Hematopoietic multipotent progenitor cell treated with erythropoietin and hydrocortisone succinate and interleukin-3 and kit ligand, for 17 days (in vitro differentiated cells): ENCODE results near the gene SEH1L.
"Not testable (repeated sequence)": the region's sequence is repeated elsewhere in the genome, so short reads cannot be mapped to it uniquely, and the experiment has no call there.

Experiments
- DNase-seq: peaks from one replicate; pipeline ENCODE4 v3.0.0-alpha.2; 2015; ENCODE audit warnings: low spot score

SEH1L gene, protein sequence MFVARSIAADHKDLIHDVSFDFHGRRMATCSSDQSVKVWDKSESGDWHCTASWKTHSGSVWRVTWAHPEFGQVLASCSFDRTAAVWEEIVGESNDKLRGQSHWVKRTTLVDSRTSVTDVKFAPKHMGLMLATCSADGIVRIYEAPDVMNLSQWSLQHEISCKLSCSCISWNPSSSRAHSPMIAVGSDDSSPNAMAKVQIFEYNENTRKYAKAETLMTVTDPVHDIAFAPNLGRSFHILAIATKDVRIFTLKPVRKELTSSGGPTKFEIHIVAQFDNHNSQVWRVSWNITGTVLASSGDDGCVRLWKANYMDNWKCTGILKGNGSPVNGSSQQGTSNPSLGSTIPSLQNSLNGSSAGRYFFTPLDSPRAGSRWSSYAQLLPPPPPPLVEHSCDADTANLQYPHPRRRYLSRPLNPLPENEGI

DNA sequence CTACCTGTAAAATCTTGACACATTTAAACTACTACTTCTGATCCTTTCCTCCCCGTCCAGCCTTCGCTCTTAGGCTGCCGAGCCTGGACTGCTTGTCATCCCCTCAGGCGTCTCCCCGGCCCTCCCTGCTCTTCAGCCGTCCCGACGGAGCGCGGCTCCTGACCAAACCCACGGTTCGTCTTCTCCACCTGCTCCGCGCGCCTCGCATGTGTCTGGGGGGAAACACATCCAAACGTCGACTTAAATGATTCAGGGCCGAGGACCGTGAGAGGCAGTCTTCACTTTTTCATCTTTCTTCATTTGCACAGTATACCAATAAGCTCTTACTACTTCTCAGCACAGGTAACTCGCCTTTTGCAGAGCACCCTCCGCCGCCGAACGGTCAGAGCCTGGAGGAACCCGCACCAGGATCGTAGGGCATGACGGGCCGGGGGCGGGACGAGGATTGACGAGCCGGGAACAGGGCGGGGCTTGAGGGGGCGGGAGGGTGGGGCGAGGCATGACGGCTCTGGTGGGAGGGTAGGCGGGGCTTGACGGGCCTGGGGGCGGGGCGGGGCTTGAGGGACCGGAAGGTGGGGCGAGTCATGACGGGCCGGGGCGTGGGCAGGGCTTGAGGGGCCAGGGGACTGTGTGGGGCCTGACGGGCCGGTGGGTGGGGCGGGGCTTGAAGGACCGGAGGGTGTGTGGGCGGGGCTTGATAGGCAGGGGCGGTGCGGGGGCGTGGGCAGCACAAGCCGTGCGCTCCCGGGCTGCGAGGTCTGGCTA, at the start of gene SEH1L:
TSS of gene SEH1L (plus strand) at position 727 of the 765 bp plus-strand sequence. CDS start 111 bp downstream, outside the sequence.
- peak; percentile 95 for DNase-seq

DNA sequence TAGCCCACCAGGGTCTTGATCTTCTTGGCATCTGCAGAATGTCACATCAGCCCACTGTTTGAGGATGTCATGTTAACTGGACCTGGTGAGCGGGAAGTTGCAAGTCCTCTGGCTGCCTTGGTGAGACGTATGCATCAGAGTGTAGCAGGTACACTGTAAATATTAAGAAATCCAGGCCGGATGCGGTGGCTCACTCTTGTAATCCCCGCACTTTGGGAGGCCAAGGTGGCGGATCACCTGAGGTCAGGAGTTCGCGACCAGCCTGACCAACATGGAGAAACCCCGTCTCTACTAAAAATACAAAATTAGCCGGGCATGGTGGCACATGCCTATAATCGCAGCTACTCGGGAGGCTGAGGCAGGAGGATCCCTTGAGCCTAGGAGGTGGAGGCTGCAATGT, 46.6 kb upstream of the SEH1L start:
- not testable (repeated sequence) for DNase-seq

DNA sequence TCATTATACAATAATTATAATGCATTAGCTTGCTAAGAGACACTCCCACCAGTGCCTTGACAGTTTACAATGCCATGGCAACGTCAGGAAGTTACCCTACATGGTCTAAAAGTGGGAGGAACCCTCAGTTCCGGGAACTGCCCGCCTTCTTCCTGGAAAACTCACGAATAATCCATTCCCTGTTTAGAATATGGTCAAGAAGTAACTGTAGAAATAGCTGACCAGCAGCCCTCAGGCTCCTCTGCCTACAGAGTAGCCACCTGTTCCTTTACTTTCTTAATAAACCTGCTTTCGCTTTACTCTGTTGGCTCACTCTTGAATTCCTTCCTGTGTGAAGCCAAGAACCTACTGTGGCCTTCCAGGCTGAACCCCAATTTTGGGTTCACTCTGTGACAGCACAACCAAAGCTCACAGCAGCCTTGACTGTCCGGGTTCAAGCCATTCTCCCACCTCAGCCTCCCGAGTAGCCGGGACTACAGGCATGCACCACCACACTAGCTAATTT, 43.7 kb upstream of the SEH1L start:
- no peak for DNase-seq

DNA sequence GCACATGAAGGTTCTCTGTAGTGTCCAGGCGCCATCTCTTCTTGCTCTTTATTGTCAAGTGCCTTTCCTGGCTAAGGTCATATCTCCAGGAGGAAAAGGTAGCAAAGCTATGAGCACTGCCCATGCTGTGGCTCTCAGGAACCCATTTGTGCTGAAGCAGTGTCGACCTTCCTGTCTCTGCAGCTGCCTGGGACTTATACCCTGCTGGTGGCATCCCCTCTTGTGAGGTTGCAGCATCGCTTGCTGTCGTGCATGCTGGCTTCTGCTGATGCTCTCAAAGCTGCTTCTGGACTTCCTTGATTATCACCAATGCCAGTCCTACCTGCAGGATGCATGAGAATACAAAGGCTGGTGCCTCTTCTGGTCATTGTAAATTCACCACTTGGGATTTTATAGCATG, 41.7 kb upstream of the SEH1L start:
- no peak for DNase-seq

- DNase-seq, result no peak
Observed at GRCh38 chr18:12906773-12907172, 41.0 kb upstream of the SEH1L start.

- no peak for DNase-seq
Observed at GRCh38 chr18:12907258-12907925, 40.4 kb upstream of the SEH1L start.

GRCh38 chr18:12908706-12909105, 39.1 kb upstream of the SEH1L start:
- DNase-seq, result no peak

DNA sequence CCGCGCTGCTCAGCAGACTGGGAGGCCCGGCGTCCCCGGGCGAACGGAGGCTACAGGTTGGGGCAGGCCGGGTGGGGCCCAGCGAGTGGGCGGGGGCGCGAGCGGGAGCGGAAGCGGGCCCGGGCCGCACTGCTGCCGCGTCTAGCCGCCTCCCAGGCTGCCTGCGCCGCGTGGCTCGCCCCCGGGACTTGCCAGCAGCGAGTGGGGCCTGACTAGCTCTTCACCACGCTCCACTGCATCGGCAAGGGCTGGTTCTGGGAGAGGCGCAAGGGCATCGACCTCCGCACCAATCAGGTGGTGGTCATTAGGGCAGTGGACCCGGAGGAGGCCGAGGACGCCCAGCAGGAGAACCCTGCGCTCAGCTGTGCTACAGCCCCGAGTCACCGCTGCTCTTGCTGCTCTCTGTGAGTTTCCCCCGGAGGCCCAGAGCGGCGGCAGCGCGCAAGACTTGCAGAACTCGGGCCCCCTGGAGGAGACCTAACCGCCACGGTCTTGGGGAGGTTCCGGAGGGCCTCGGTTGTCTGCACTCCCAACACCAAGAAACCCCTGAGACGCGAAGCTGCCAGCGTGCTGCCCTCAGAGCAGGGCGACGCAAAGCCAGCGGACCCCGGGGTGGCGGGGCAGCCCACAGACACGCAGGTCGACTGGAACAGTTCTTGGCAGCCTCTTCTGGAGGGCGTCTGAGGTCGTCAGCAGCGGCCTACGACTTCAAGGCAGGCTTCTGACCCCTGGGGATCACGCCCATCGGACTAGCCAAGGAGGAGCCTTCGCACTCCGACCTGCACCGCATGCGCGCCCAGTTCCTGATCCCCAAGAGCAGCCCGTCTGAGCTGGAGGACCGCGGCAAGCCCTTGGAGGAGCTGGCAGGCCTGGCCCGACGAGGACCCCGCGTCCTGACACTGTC, 36.5 kb upstream of the SEH1L start:
- DNase-seq, result no peak

GRCh38 chr18:12911929-12912703, 35.7 kb upstream of the SEH1L start:
- no peak for DNase-seq

DNA sequence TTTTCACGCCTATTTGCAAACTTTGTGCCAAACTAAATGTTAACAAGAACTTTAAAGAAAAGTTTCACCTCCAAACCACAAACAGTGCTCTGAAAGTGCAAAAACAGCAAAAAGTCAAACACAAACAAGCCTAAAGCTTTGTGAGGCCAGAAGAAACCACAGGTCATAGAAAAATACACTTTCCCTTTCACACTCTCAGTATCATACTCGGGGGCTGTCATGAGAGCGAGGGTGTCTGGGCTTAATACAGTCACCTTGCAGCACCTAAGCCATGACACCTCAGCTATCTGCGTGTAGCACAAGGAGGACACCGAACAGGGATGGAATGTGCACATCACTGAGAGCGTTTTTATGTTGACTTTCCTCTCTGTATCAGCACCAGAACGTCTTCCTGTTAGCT, 26.6 kb upstream of the SEH1L start:
- no peak for DNase-seq

- DNase-seq, result no peak
Observed at GRCh38 chr18:12922266-12922665, 25.5 kb upstream of the SEH1L start.

- DNase-seq, result no peak
Observed at GRCh38 chr18:12924616-12925015, 23.2 kb upstream of the SEH1L start.

GRCh38 chr18:12928206-12928605, 19.6 kb upstream of the SEH1L start:
- no peak for DNase-seq

- DNase-seq, result no peak
Observed at GRCh38 chr18:12928641-12929040, 19.2 kb upstream of the SEH1L start.

- no peak for DNase-seq
Observed at GRCh38 chr18:12929477-12930083, 18.2 kb upstream of the SEH1L start.

- DNase-seq, result no peak
Observed at GRCh38 chr18:12930376-12930775, 17.4 kb upstream of the SEH1L start.

DNA sequence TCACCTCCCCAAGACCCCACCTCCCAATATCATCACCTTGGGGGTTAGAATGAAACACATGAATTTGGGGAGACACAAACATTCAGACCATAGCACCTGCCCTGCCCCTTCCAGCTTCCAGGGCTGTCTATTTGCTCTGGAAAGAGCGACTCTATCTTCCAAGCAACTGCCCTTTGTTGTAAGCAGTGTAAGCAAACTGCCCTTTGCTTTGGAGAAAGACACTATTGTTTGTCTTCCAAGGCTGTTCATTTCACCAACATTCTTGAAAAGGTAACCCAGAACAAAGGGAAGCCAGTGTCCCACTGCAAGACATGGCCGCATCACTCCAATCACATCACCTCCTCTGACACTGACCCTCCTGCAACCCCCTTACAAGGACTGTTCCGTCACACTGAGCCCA, 16.9 kb upstream of the SEH1L start:
- no peak for DNase-seq

GRCh38 chr18:12933327-12933726, 14.5 kb upstream of the SEH1L start:
- DNase-seq, result no peak

- DNase-seq, result peak; percentile 81
Observed at GRCh38 chr18:12934454-12935071, 13.2 kb upstream of the SEH1L start.

GRCh38 chr18:12939162-12939561, 8.6 kb upstream of the SEH1L start:
- DNase-seq, result no peak
